Central memory CD4-positive, alpha-beta T cell (primary cell): Measurements from ENCODE around the gene SBF2.

Experiments
- DNase-seq: peaks from one replicate; pipeline ENCODE4 v3.0.0; 2022

SBF2 gene

DNA sequence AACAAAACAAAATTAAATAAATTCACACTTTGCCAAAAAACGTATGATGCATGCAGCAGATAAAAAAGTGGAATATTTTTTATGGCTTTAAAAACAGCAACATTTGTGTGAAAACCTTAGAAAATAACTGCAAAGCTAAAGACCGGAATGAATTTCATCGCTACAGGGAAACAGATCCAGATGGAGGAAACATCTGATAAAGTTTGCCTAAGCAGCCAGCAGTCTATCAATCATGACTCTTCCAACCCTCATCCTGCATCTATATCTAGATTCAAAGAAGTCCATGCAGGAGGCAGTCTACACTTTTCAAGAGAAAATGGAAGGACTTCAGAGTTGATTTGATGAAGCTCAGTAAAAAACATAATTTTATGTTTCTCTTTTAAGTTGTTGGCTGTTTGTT lies 503.3 kb downstream of the SBF2 start:
- no peak for DNase-seq

DNA sequence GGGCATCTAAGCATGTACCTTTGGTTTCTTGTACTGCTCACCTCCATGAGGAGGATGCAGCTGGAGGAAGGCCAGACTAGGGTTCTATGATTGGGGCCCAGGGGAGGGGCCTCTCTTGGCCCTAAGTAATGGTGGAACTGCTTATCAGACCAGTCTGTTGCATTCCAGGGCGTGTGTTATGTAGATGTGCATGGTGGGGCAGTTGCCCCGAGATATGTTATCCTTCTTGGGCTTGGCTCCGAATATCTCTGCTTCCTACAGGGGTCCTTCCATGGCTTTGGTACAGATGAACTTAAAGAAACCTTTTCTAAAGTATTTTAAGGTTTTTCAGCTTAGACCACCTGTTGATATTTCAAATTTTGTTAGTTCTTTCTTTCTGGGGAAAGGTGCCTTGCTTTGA lies 504.1 kb downstream of the SBF2 start:
- no peak for DNase-seq

DNA sequence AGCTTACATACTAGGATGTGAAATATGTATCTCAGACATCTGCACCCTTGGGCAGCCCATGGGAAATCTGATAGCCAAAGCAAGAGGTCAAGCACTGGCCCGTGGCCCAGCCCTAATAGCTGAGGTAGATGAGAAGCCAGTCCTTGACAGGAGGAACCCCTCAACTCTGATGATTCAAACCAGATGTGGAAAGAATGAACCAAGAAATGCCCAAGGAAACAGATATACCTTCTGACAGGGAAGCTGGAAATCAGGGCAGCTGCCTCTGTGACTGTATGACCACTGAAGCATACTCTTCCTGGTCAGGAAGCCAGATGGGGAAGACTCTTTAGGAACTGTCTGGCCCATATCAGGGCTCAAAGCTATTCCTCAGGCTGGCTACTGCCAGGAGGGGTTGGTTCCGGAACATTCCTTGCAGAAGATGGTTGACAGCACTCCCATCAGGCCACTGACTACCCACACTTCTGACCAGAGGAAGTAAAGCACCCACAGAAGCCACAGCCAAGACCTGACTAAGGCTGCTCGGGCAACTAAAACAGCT lies 506.0 kb downstream of the SBF2 start:
- no peak for DNase-seq

DNA sequence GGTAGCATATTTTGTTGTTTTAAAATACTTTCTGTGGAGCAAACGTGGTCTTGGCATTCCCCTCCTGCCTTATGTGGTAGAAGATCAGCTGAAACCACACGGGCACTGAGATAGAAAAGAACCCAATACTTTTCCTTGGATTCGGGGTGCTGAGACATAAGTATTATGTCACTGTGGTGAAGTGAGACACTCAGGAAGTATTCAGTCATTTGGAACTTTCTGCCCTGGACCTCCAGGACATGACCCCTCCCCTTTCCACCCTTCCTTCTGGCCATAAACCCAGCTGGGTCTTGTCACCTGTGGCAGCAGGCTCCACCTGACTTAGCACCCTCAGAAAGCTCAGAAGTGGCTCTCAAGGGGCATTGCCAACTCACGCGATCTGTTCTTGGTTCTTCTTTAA lies 506.8 kb downstream of the SBF2 start:
- DNase-seq = no peak

DNA sequence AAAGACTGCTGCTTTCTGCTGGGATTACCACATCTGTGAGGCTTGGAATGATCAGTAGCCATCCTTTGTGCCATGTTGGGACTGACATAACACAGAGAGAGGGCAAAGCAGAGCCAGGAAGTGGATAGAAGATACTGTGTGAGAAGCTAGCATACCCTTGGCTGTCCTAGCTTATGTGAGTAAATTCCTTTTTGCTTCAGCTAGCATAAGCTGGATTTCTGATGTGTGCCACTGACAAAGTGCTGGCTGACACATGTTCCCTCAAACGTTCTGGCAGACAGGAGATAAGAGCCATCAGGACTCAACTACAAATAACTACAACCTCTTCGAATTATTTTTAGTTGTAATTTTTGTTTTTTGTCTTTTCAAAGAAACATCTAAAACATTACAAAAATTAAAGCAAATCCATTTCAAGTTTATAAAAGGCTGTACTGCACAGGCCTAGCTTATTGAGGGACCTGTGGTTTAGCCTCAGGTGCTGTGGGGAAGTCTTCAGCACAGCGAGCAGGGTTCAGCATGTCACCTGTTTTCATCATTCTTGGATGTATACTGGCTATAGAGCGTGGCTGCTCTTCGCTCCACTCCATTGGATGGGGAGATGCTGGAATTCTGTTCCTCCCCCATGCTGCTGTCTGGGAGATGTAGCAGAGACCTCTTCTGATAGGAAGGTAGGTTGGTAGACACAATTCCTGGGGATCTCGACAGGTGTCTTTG lies 509.3 kb downstream of the SBF2 start:
- DNase-seq = no peak

DNA sequence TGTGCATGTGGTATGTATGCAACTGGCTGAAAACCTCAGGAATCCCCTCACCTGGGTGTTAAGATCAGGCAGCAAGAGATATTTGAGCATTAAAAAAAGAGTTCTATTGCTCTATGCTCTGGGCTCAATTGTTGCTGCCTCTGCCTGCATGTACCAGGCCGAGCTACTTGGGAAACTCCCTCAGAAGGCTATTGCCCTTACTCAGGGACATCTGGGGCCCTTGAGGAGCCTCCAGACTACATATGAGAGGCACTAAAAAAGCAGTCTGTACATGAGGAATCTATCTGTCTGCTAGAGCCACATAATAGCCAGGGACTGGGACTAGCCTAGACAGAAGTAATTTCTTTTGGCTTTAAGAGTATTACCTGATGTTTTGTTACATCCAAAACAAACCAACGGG lies 510.0 kb downstream of the SBF2 start:
- no peak for DNase-seq

DNA sequence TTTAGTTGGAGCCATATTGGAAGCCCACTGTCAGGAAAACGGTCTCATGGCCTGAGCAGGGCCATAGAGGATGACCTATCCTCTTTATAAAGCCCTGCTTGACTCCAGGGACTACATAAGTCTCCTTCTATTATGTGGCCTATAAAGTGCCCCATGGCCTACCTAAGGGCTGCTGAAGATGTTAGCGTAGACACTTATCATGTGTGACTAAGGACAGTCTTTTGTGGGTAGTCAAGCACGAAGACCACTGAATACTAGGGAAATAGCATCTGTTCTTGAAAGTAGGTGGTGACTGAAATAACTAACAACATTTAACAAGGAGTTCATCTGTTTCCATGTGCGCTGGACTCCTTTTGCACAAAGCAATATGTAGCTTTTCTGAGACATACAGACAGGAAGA lies 513.1 kb downstream of the SBF2 start:
- no peak for DNase-seq

DNA sequence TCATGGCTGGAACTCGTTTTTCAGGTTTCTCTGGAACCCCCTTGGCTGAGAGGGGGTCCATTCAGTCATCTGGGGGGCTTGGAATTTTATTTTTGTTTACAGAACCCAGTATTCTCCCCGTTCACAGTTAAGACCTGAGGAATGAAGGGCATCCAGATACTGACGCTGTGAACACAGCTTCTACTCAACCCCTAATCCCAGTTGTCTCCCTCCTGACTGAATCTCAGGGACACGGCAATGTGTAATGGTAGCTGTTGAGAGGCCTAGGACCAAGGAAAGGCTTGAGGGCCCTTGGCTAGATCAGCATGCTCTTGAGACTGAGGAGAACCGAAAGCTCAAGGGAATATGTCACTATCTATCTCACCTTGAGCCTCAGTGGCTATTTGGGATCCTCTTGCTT lies 516.5 kb downstream of the SBF2 start:
- DNase-seq = no peak

DNA sequence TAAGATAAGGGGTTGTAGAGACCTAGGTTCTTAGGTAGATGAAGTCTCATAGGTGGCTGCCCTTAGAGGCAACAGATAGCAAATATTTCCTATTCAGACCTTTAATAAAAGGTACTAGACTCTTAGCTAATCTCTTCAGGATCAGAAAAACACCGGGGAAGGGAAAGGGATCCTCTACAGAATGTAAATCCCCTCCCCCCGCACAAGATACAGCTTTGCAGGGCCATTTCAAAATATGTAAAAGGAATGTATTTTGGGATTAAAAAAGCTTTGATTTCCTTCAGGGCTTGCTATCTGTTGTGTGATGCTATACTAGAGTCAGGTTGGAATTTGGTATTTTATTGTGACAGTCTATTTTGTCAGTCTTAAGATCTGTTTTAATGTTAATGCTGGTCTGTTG lies 517.0 kb downstream of the SBF2 start:
- DNase-seq = no peak

DNA sequence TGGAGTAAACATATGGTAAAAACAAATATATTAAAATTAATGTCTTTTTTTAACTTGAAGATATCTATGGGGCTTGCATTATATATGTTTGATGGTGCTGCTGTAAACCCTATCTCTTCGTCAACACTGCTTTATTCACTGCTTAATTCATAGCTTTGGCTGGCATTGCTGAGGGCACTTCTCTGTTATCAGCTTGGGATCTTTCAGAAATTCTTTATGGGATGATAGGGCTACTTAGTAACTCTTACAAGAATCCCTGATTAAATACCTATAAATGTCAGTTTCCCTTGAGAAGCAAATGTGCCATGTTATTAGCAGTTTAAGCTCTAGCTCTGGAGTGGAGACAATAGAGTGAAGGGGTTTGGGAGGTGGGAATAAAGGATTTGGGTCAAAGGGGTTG lies 517.8 kb downstream of the SBF2 start:
- no peak for DNase-seq

DNA sequence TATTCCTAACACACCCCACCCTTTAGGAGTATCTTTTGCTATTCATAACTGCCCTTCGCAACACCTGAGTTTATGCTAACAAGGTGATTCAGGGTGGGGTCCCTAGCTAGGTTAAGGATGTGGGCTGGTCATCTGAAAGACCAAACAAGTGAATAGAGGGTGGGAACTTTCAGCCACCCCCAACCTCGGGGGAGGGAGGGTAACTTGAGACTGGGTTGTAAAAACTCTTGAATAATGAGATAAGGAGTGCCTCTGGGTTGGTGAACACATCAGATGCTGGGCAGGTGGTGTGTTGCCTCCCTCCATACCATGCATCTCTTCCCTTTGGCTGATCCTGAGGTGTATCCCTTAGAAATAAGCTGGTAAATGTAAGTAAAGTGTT lies 518.6 kb downstream of the SBF2 start:
- no peak for DNase-seq

DNA sequence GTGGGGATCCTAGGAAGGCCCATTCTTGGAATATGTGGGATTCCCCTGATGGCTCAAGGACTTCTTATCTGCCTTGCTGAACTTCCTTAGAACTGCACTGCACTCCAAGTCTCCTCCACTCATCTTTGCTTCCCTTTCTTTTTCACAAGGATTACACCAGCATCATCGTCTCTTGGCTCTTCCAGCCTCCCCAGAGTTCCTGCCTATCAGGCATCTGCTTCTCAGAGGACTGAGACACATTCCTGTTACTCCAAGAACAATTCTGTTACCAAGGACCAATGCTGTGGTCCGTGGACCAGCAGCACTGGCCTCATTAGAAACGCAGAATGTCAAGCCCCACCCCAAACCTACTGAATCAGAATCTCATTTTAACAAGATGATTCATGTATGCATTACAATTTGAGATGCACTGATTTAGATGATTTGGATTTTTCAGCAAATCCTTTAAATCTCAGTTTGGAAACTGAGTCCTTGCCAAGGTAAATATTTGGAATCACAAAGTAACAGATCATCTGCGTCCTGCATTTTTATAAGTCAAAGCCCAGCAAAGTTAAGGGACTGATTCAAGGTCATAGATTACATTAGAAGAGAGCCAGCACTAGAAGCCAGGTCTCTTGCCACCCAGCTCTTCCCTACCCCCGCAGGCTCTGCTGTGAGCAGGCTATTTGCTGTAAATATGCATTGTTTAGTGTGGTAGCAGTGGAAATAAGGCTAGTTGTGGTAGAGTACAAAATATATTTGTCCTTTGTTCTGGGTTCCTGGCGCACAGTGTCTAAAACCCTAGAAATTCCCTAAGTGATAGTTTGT lies 519.2 kb downstream of the SBF2 start:
- no peak for DNase-seq

DNA sequence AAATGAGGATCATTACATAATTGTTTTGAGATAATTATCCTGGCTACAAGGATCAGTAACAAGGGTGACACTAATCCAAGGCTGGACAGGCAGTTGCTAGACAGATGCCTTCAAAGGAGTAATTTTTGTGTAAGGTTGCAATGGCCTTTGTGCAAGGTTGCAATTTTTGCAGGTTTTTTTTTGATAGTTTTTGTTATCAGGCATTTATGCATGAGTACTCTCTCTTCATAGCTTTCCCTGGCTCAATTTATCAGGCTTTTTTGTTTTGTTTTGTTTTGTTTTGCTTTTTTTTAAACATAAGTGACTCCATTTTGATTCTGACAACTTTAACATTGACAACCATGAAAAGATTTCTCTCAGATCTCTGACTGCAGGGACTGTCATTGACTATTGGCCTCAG lies 519.9 kb downstream of the SBF2 start:
- no peak for DNase-seq

DNA sequence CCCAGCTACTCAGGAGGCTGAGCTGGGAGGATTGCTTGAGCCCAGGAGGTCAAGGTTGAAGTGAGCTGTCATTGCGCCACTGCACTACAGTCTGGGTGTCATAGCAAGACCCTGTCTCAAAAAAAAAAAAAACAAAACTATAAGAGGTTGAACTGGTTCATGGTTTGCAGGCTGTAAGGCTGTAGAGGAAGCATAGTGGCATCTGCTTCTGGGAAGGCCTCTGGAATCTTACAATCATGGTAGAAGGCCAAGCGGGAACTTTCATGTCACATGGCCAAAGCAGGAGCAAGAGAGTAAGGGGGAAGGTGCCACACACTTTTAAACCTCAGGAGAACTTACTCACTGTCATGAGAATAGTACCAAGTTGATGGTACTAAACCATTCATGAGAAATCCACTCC lies 520.5 kb downstream of the SBF2 start:
- no peak for DNase-seq

DNA sequence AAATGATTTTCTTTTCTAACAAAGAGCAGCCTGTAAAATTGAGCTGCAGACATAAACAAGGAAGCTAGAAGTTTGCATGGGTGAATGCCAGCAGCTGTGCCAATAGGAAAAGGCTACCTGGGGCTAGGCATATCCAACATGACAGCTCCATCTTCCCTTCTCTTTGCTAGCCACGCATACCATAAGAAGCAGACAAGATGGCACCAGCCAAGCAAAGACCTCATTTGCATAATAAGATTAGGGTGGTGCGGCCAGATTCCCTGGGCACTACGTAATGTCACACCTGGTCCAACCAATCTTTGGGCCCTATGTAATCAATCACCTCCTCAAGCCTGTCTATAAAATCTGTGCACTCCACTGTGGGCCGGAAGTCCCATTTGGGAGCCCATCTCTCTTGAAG lies 521.8 kb downstream of the SBF2 start:
- no peak for DNase-seq

DNA sequence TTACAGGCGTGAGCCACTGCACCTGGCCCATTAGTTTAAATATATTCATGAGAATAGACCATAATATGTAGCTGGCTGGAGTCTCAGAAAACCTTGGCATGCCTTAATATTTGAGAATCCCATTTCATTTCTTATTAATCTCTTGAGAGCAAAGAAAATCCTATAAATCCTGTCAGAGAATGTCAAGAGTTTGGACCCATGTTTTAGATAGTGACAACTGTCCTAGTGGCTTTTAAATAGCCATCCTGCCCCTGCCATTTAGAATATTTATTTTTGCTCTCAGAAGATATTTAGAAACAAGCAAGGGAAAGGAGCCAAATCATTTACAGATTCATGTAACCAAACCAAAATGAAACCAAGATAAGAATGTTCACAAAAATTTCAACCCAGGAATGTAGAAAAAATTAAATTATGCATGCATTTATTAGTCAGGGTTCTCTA lies 522.9 kb downstream of the SBF2 start:
- no peak for DNase-seq

DNA sequence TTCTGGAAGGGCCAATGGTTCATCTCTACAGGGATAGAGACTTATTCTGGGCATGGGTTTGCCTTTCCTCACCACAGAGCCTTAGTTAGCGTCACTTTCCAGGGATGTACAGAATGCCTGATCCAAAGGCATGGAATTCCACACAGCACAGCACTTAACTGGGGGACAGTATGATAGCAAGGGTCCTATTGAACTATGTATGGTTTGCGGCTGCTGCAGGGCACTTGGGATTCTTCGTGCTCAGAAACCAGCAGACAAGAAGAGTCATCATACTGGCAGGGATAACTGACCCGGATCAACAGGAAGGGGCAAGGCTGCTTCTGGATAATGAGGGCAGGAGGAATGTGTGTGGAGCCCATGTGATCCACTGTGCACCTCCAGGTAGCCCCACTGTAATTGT lies 524.4 kb downstream of the SBF2 start:
- no peak for DNase-seq

DNA sequence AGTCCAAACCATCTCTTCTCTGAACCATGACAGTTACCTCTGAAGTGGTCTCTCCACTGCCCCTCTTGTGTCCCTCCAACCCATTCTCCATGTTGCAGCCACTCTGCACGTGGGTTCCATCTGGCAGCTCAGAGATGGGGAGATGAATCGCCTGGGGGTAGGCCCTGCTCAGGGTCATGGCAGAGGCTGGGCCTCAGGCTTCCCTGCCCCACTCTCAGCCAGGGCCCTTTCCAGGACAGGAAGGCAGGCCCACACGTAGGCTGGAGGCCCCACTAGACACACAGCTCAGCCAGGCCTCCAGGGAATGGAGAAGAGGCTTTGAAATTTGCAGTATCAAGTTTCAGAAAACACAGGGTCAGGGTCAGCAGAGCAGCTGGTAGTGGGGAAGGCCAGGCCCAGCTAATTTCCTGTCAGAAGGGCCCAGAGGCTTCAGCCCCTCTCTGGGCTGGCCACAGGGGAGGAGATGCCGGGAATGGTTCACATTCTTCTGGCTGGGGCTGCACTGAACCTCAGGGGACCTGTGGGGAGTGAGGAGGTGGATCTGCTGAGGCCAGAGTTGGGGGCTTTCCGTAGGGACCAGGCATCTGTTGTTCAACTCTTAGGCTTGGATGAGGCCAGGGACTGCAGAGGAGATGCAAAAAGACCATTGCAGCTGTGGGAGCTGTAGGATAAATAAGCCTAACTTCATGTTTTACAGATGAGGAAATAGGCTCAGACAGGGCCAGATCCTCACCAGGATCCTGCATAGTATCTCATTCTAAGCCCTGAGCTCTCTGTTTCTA lies 528.5 kb downstream of the SBF2 start:
- DNase-seq = no peak

DNA sequence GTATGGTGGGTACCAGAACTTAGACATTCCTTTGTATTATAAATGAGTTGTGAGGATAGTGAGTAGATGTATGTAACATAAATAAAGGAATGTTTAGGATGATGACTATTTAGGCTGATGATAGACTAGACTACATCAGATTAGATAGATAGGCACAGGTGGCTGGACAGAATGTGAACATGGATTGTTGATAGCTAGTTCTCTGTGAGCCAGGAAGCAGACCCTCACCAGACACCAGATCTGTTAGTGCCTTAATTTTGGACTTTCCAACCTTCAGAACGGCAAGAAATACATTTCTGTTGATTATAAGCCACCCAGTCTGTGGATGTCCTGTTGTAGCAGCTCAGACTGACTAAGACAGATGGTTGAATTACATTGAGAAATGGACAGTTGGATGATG lies 530.7 kb downstream of the SBF2 start:
- DNase-seq = no peak

DNA sequence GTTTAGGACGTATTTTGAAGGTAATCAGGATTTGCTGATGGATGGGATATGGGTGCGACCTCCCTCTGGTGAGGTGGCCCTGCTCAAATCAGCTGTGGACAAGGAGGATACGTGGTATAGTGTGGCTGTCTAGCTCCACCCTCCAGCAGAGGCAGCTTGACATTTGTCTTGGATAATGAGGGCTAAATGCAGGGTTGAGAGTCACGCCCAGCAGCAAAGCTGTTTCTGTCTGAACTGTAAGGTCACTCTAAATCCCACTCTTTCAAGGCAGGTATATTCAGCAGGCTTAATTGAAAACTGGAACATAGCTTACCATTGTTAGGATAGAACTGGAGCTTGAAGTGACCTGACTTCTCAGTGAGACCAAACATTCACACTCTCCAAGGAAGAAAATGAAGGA lies 531.5 kb downstream of the SBF2 start:
- DNase-seq = no peak

DNA sequence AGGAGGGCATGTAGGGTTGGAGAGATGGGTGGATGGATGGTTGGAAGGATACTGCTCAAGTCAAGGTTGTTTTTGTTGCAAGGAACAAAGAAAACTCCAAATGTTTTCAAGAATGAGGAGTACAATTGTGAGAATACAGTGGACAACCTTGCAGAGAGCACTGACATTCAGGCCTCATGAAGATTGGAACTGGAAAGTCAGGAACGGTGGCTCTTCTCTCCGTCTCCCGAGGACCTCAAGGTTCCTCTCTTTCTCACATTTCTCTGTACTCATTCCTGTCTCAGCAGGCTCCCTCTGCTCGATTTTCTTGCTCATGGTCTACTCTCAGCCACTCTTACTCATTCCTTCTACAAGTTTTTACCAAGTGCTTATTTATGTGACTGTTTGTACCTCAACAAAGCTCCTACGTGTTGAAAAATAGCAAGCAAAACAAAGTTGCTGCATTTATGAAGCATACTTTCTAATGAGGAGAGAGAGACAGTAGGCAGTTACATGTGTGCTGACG lies 532.5 kb downstream of the SBF2 start:
- DNase-seq = no peak

DNA sequence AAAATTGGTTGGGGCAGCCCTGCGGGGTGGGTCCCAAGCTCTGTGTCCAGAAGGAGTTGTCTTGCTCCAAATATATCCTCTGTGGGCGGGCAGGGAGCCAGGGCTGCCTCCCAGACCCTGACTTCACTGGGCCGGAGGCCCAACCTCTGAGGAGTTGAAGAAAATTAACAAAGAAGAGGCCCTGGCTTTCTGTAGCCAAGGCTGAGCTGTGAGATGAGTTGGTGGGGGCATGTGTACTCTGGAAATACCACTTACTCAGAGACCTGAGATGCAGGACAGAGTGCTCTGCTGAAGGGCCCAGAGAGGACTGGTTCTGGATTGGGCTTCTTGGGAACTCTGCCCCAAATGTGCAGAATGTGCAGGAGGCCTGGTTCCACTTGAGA lies 533.8 kb downstream of the SBF2 start:
- DNase-seq = no peak

DNA sequence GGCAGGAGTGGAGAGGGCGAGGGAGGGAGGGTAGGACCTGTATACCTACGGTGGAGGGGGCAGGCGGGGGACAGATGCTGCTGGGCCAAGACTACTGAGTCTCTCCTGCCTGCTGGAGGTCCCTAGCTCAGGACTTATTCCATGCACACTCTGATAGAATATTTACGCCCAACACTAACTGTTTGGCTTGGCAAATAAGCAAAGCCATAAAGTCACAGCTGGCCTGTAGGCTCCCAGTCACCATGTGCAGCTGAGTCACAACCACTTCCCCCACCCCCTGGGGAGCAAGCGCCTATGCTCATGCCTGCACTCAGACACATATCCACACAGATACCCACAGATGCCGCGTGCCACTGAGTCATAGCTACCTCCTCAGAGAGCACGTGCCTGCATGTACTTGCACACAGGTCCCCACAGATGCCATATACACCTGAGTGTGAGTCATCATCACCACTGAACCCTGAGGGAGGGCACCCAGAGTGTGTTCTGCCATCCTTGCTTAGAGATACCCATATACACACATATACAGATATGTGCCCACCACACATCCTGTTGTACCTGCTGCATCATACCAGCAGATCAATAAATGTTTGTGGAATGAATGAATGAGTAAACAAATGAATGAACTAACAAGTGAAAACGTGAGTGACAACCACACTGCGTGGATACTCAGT lies 534.4 kb downstream of the SBF2 start:
- DNase-seq = peak; percentile 64
